Endothelial cell (in vitro differentiated cells): ENCODE results near the gene VSTM4. TPM values are rescaled to one million over a fixed set of nuclear protein-coding genes. Genes with fewer than 3 reads are reported as not detected.

Source experiments
- DNase-seq: peaks from one replicate; pipeline ENCODE4 v3.0.0; 2021; ENCODE audit warnings: low spot score
- H3K27ac Mint-ChIP-seq: one replicate; pipeline ENCODE4 v1.8.0; 2021; ENCODE audit warnings: mixed read lengths, inconsistent platforms; ENCODE audit not compliant: unreplicated experiment
- H3K27me3 Mint-ChIP-seq: one replicate; pipeline ENCODE4 v1.8.0; 2021; ENCODE audit warnings: mild to moderate bottlenecking, moderate library complexity, mixed read lengths, inconsistent platforms; ENCODE audit not compliant: unreplicated experiment
- H3K36me3 Mint-ChIP-seq: one replicate; pipeline ENCODE4 v1.8.0; 2021; ENCODE audit warnings: mild to moderate bottlenecking, low read depth, mixed read lengths, inconsistent platforms; ENCODE audit not compliant: unreplicated experiment
- H3K4me1 Mint-ChIP-seq: one replicate; pipeline ENCODE4 v1.8.0; 2021; ENCODE audit warnings: mild to moderate bottlenecking, mixed read lengths, inconsistent platforms; ENCODE audit not compliant: unreplicated experiment
- H3K4me3 Mint-ChIP-seq: one replicate; pipeline ENCODE4 v1.8.0; 2021; ENCODE audit warnings: mild to moderate bottlenecking, mixed read lengths, inconsistent platforms; ENCODE audit not compliant: unreplicated experiment
- H3K9me3 Mint-ChIP-seq: one replicate; pipeline ENCODE4 v1.8.0; 2021; ENCODE audit warnings: mixed read lengths, inconsistent platforms; ENCODE audit not compliant: unreplicated experiment
- total RNA-seq: library from RNA; stranded (reverse); fragmentation: NEBNext Ultra II Directional; extraction: Animal tissue kit (Norgen Biotek cat#: 25700); gene quantifications from one replicate; pipeline ENCODE4 v1.2.1, GENCODE V29; 2021; ENCODE audit not compliant: unreplicated experiment
- TF ChIP-seq, protein P1 (sequence below): fragments of 200-600 bp; sonication (generic); IDR thresholded peaks from one replicate; pipeline ENCODE4 v1.5.0; 2021; ENCODE audit warnings: antibody characterized with exemption; ENCODE audit not compliant: unreplicated experiment

The VSTM4 gene
- total RNA-seq, 1 donor from 2014 or later, result 0.38 TPM

GRCh38 chr10:49162063-49162462, 46.7 kb upstream of the VSTM4 start:
- no peaks in the 10 kb centered on the region for H3K27me3 Mint-ChIP-seq
- H3K9me3 Mint-ChIP-seq, result no peaks in the 10 kb centered on the region
- H3K4me3 Mint-ChIP-seq, result no peak overlapping the region
- TF ChIP-seq, protein P1, sequence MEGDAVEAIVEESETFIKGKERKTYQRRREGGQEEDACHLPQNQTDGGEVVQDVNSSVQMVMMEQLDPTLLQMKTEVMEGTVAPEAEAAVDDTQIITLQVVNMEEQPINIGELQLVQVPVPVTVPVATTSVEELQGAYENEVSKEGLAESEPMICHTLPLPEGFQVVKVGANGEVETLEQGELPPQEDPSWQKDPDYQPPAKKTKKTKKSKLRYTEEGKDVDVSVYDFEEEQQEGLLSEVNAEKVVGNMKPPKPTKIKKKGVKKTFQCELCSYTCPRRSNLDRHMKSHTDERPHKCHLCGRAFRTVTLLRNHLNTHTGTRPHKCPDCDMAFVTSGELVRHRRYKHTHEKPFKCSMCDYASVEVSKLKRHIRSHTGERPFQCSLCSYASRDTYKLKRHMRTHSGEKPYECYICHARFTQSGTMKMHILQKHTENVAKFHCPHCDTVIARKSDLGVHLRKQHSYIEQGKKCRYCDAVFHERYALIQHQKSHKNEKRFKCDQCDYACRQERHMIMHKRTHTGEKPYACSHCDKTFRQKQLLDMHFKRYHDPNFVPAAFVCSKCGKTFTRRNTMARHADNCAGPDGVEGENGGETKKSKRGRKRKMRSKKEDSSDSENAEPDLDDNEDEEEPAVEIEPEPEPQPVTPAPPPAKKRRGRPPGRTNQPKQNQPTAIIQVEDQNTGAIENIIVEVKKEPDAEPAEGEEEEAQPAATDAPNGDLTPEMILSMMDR, result no peak
- H3K36me3 Mint-ChIP-seq, result no peaks in the 10 kb centered on the region
- H3K4me1 Mint-ChIP-seq, result peaks cover 6% of the 10 kb centered on the region
- DNase-seq, result no peak
- H3K27ac Mint-ChIP-seq, result no peak overlapping the region

GRCh38 chr10:49161411-49161997, 46.2 kb upstream of the VSTM4 start:
- Mint-ChIP-seq H3K9me3 (no peaks in the 10 kb centered on the region), H3K4me1 (peaks cover 5% of the 10 kb centered on the region), H3K27ac (no peak overlapping the region), H3K36me3 (no peaks in the 10 kb centered on the region), H3K27me3 (no peaks in the 10 kb centered on the region), H3K4me3 (no peak overlapping the region)
- DNase-seq, result no peak
- TF ChIP-seq, protein P1, result no peak

- Mint-ChIP-seq H3K27ac (no peak overlapping the region), H3K4me3 (no peak overlapping the region), H3K4me1 (peaks cover 2% of the 10 kb centered on the region), H3K9me3 (no peaks in the 10 kb centered on the region), H3K36me3 (no peaks in the 10 kb centered on the region), H3K27me3 (no peaks in the 10 kb centered on the region)
- TF ChIP-seq, protein P1, result no peak
- DNase-seq, result no peak
These were observed 45.5 kb upstream of the VSTM4 start for GRCh38 chr10:49160814-49161213.

DNA sequence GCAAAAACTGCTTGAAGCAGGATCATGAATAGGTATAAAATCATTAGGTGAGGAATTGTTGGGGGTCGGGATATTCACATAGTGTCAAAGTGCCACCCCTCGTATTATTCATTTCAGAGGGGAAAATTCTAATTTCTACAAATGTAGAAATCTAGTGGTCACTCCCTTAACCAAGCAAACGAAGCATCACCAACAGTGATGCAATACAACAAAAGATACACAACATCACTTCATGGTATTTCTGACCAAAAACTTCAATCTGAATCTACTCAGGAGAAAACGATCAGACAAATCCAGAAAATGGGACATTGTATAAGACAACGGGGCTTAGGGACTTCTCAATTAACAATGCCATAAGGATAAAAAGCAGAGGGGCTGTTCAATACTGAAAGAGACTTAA, 44.8 kb upstream of the VSTM4 start:
- no peak for DNase-seq
- TF ChIP-seq, protein P1, result no peak
- H3K27me3 Mint-ChIP-seq, result no peaks in the 10 kb centered on the region
- no peaks in the 10 kb centered on the region for H3K36me3 Mint-ChIP-seq
- H3K4me3 Mint-ChIP-seq, result no peak overlapping the region
- H3K4me1 Mint-ChIP-seq, result peaks cover 2% of the 10 kb centered on the region
- no peaks in the 10 kb centered on the region for H3K9me3 Mint-ChIP-seq
- no peak overlapping the region for H3K27ac Mint-ChIP-seq

DNA sequence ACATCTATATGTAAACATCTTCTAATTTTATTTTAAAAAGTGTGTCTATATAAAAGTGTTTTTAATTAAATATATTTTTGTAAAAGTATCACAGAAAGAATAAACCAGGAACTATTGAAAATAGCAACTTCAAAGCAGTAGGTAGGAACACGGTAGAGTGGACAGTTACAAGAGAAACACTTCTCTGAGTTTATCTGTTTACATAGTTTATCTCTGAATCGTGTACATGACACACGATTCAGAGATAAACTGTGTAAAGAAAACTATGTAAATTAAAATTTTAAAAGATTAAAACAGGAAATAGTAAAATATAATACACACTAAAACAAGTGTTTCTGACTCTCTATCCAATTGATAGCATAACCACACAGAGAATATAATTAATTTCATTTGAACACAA, 43.6 kb upstream of the VSTM4 start:
- H3K27me3 Mint-ChIP-seq, result no peaks in the 10 kb centered on the region
- H3K4me1 Mint-ChIP-seq, result peaks cover 2% of the 10 kb centered on the region
- no peaks in the 10 kb centered on the region for H3K9me3 Mint-ChIP-seq
- H3K4me3 Mint-ChIP-seq, result no peak overlapping the region
- no peak for DNase-seq
- H3K36me3 Mint-ChIP-seq, result no peaks in the 10 kb centered on the region
- TF ChIP-seq, protein P1, result no peak
- no peak overlapping the region for H3K27ac Mint-ChIP-seq
